Activated gamma-delta T cell treated with Interleukin-2 at 50 U/mL for 16 hours (primary cell): ENCODE results near the gene CAND2.
"Not testable (repeated sequence)": the region's sequence is repeated elsewhere in the genome, so short reads cannot be mapped to it uniquely, and the experiment has no call there.

Experiments
- DNase-seq: peaks from one replicate; pipeline ENCODE4 v3.0.0-alpha.2; 2020

Gene CAND2

DNA sequence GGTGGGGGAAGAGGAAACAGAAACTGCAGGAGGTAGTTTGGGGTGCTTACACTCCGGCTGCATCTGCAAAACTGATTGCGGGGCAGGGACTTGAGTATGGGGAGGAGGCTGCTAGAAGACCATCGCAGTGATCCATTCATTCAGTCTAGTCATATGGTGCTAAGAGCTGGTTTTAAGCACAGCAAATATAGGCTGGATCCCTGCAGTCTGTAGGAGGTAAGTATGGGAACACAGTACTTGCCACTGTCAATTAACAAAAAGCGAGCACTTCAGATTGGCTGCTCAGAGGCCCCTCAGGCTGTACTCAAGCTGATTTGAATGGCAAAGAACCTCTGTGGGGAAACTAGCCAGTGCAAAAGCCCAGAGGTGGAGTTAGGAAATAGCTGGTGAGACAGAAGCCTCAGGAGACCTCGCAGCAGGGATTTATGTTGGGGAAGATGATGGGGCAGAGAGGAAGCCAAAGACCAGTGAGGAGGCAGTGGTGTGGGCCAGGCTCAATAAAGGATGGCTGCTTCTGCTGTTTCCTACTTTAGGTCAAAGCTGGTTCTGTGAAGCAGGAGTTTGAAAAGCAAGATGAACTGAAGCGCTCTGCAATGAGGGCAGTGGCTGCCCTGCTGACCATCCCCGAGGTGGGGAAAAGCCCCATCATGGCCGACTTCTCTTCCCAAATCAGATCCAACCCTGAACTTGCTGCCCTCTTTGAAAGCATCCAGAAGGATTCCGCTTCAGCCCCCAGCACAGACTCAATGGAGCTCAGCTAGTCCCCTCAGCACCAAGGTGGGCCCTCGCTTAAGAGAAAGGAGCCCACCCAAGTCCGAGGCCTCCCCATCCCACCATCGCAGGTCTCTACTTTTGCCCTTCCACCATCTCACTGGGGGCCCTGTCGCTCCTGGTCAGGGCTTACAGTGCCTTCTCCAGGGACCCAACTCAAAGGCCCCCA lies 37.0 kb downstream of the CAND2 start:
- no peak for DNase-seq

DNA sequence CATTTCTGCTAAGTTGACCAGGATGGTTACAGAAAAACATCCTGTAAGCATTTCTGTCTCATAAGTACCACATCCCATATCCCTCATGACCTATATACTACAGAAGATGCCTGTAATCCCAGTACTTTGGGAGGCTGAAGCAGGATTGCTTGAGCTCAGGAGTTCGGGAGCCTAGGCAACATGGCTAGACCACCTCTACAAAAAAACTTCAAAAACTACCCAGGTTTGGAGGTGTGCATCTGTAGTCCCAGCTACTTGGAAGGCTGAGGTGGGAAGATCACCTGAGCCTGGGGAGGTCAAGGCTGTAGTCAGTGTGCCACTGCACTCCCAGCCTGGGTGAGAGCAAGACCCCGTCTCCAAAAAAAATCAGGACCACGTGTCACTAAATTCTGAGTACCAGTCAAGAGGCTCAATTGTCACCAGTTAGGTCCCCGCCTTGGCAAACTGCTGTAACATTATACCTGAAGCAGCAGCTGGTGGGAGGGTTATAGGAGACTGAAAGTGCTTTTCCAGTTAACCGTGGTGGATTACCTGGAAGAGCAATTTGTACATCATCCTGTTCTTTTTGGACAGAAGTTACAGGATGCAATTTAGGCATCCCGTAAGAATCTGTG lies 38.7 kb downstream of the CAND2 start:
- no peak for DNase-seq

GRCh38 chr3:12837295-12837986 lies 41.0 kb downstream of the CAND2 start:
- no peak for DNase-seq

DNA sequence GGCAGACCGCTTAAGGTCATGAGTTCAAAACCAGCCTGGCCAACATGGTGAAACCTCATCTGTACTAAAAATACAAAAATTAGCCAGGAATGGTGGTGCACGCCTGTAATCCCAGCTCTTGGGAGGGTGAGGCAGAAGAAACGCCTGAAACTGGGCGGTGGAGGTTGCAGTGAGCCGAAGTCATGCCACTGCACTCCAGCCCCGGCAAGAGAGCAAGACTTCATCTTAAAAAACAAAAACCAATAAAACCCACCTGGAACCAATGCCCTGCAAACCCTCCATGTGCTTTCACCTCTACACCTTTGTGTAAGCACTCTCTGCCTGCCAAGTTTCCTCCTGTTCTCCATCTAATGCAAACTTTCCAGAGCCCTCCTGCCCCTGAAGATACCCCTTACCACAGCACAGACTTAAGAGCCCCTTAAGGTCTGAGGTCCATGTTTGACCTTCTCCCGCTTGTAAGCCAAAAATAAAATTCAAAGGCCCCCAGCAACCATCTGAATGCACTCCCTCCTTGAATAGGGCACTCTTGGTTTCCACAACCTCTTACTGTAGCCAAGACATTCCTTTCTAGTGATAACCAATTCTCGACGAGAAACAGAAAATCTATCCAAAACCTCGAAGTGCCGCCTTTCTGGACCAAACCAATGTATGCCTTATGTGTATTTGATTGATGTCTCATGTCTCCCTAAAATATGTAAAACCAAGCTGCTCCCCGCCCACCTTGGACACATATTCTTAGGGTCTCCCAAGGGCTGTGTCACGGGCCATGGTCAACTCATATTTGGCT lies 41.9 kb downstream of the CAND2 start:
- no peak for DNase-seq

DNA sequence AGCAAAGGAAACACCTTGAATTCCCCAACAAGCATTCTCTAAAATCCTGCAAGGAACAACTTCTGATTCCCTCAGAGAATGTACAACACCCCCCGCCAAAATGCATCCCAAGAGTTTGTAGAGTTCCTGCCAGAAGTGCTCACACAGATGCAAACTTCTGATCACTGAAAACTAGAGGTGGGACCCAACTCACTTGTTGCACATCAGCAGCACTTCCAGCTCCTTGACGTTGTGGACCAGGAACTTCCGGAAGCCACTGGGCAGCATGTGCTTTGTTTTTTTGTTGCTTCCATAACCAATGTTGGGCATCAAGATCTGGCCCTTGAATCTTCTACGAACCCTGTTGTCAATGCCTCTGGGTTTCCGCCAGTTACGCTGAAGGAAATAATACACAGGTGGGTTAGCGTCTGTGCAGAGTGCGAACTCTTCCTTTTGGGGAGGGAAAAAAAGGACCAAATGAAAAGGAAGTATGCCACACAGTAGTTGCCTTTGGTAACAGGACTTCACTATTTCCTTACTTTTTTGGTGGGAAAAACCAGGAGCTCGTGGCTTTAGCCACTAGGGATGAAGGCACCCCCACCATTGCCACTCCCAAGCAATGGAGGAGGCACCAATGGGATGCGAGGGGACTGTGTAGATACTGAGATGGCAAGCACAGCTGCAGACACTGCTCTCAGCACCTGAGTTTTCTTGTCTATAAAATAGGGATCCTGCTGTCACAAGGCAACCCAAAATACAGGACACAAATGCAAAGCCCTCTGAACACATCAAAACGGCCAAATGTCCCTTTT lies 42.9 kb downstream of the CAND2 start:
- no peak for DNase-seq

DNA sequence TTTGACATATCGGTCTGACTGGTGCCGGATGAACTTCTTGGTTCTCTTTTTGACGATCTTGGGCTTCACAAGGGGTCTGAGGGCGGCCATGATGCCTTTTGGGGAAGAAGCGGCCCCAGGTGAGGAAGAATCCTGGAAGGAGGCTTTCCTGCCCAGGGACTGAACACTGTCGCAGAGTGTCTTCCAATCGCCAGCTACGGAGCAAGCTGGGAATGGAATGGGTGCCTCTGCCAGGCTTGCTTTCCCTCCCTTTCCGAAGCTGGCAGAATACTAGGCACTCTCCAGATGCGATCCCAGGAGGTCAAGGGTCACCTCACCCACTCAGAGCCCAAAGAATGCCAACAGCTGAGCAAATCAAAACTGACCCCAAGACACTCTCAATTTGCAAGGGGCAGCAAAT lies 43.7 kb downstream of the CAND2 start:
- not testable (repeated sequence) for DNase-seq

- DNase-seq, result no peak
Observed at GRCh38 chr3:12840591-12841148, 44.2 kb downstream of the CAND2 start.

DNA sequence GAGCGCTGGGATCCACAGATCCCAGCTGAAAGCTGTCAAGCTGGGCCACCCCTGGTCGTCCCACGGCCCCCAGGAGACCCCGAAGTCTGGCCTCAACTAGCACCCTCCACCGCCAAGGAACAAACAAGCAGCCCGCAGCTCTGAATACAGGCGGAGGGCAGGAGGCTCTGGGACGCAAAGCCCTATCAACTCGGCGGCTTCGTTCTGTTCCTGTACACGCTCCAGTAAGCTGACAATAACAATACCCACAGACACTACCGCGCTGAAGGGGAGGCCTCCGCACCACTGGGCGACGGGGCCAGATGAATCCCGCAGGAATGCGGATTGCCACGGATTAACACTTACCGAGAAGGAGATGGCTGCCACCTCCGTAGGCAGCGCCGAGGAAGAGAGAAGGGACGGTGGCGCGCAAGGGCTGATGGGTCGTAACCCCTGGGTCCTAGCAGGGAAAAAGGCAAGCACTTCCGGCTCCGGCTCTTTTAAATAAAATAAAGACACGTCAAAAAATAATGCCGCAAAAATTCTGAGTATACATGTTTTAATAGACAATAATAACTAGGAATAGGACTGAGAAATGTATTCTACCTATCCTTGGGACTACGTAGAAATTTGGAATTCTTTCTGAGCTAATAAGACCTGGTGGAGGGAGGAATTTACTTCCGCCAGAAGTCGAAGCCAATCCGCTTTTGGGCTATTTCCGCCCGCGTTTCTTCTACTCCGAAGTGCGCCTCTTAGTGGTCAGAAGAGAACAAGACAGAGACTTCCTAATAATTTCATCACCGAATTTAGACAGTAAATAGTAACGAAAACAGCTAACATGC lies 44.9 kb downstream of the CAND2 start, which contains the start of gene RPL32:
Gene RPL32 (minus strand): TSS at position 417 of the 821 bp plus-strand sequence. CDS start 1,328 bp downstream, outside the sequence.
- peak; percentile 82 for DNase-seq

DNA sequence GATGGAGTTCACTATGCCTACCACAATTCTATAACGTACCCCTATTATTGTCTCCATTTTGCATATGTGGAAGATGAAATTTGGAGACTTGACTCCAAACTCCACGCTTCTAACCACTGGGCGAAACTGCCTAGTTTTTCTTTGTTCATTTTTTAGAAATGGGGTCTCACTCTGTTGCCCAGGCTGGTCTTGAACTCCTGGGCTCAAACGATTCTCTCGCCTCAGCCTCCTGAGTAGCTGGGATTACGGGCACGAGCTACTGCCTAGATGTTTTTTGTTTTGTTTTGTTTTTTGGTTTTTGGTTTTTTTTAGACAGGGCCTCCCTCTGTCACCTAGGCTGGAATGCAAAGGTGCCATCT lies 45.5 kb downstream of the CAND2 start:
- DNase-seq, result no peak

- no peak for DNase-seq
Observed at GRCh38 chr3:12842469-12842868, 46.0 kb downstream of the CAND2 start.

GRCh38 chr3:12845811-12846210 lies 49.3 kb downstream of the CAND2 start:
- DNase-seq, result no peak

- DNase-seq, result no peak
Observed at GRCh38 chr3:12852201-12852600, 55.7 kb downstream of the CAND2 start.

DNA sequence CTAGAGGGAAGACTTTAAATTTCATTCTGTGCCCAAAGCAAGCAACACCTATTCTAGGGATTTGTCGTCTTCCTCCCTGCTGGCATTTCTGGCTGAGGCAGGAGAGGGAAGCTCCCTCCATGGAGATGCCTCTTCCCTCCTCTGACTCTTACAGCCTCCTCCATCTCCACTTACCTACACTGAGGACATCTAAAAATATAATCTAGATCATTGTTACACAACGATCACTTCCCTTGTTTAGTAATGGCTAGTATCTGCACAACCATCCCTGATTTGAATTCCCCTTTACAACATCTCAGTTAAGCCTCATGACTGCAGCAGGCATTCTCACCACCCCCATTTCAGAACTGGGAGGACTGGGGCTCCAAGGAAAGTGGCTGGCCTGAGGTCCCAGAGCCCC lies 57.4 kb downstream of the CAND2 start:
- not testable (repeated sequence) for DNase-seq

DNA sequence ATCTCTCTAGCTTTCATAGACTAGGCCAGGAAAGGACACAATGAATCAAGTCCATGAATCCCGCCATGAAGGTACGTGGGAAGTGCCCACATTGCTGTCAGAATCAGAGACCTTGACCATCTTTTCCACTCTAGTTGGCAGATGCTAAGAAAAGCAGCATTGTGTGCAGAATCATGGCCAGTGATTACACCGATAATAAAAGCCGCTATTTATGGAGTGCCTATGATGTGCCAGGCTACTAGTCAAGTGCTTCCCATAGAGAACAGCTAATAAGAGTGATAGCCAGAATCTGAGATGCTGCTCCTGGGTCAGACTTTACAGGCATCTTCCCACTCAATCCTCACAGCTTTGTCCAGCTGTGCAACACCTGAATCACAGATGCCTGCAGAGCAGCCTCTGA lies 58.1 kb downstream of the CAND2 start:
- DNase-seq, result no peak

GRCh38 chr3:12856626-12857025 lies 60.1 kb downstream of the CAND2 start:
- DNase-seq, result no peak

DNA sequence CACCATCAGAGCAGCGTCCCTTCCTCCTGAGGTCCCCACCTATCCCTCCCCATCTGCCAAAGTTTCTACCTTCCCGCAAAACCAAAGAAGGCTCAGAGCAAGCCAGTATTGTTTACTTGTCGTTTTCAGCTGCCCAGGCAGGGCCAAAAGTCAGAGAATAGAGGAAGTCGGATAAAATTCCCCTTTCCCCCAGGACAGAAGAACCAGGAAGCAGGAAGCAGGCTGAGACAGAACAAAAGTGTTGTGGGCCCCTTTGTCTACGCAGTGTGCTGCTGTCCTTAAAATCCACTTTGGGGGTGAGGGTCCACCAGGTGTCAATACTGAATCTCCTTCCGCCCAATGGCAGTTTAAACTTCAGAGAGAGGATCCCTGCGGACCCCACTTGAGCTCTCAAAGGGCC lies 63.4 kb downstream of the CAND2 start:
- DNase-seq, result no peak

DNA sequence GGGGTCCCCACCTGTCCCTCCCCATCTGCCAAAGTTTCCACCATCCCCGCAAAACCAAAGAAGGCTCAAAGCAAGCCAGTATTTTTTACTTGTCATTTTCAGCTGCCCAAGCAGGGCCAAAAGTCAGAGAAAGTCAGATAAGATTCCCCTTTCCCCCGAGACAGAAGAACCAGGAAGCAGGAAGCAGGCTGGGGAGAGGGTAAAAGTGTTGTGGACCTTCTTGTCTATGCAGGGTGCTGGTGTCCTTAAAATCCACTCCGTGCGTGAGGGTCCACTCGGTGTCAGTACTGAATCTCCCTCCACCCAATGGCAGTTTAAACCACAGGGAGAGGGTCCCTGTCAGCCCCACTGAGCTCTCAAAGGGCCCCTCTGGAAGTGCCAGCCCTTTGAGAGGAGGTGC lies 65.1 kb downstream of the CAND2 start:
- no peak for DNase-seq

DNA sequence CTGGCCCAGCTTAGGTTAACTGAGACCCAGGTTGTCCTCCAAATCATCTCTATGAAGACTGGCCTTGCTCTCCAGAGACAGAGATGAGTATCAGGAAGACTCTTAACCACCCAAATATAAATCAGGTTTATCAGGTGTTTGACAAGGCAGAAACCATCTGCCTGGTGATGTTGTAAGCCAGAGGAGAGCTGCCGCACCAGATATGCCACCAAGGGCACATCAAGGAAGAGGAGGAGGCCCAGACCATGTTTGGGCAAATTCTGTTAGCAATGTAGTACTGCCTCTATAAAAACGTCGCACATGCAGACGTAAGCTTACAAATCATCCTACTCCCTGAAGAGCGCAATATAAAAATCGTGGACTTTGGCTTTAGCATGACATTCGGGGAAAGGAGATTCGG lies 65.9 kb downstream of the CAND2 start:
- no peak for DNase-seq

DNA sequence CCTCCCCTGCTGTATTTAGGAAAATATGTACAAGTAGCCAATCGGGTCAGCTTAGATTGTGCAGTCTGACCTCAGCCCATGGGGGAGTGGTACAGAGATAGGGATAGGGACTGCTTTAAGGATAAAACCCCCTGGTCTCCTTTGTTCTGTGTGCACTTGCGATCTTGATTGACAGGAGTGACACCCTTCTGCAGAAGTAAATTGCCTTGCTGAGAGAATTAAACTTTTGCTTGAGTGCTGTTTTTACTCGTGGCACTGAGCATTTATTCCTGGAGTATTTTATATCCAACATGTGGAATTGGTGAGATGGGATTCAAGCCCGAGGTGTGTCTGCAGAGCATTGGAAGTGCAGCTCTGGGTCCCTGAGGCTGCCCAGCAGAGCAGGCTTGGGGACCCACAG lies 68.8 kb downstream of the CAND2 start:
- DNase-seq, result no peak

GRCh38 chr3:12866836-12867235 lies 70.4 kb downstream of the CAND2 start:
- no peak for DNase-seq
